ENCODE results near the gene UNC13A.

Gene UNC13A

DNA sequence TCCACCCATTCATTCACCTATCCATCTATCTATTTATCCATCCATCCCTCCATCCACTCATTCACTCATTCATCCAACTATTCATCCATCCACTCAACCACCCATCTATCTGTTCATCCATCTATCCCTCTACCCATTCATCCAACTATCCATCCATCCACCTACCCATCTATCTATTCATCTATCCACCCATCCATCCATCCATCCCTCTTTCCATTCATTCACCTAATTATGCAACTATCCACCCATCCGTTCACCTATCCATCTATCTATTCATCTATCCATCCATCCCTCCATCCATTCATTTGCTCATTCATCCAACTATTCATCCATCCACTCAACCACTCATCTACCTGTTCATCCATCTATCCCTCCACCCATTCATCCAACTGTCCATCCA, 54.5 kb downstream of the UNC13A start:
- TF ChIP-seq Cebpa-rat (IDR thresholded peaks at IDR 0.05) = no peak
- no peak overlapping the region for H3K27ac ChIP-seq
- H3K27me3 ChIP-seq = no peaks in the 10 kb centered on the region
- H3K36me3 ChIP-seq = no peaks in the 10 kb centered on the region
- no peak overlapping the region for H3K4me2 ChIP-seq
- H3K9me3 ChIP-seq (replicated peaks in 1 of 11) = peaks cover 0 to 8% (median 3%) of the 10 kb centered on the region in 11 experiments; a peak in 3 of 22 replicates
- no peak overlapping the region for H3K9ac ChIP-seq
- H3K4me1 ChIP-seq = peaks cover 0 to 6% (median 0%) of the 10 kb centered on the region in 10 experiments; a peak in 3 of 20 replicates
- no peaks in the 10 kb centered on the region for H4K20me1 ChIP-seq
- H3K4me3 ChIP-seq = no peak overlapping the region

DNA sequence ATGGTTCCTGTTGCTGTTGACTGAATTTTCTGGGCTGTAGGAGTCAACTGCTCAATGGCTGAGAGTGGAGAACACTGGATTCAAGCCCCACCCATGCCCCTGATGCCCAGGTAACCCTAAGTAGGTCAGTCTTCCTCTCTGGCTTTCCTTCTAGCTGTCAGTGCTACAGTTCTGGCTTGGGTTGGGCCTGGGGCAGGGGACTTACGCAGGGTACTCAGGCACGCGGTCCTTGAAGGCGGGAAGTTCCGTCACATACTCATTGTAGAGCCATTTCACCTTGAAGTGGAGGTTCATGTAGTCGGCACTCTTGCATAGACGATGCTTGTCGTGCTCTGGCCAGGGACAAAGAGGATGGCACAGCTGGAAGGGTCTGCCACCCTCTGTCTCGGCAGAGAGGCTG, 55.6 kb downstream of the UNC13A start:
- Histone ChIP-seq H3K36me3 (no peaks in the 10 kb centered on the region), H4K20me1 (no peaks in the 10 kb centered on the region), H3K27me3 (no peaks in the 10 kb centered on the region), H3K9me3 (replicated peaks in 1 of 11) (peaks cover 0 to 8% (median 3%) of the 10 kb centered on the region in 11 experiments; a peak in 3 of 22 replicates), H3K4me2 (no peak overlapping the region), H3K9ac (no peak overlapping the region), H3K27ac (no peak overlapping the region), H3K4me3 (no peak overlapping the region), H3K4me1 (peaks cover 0 to 11% (median 6%) of the 10 kb centered on the region in 10 experiments; a peak in 11 of 20 replicates)
- no peak for TF ChIP-seq Cebpa-rat (IDR thresholded peaks at IDR 0.05)

DNA sequence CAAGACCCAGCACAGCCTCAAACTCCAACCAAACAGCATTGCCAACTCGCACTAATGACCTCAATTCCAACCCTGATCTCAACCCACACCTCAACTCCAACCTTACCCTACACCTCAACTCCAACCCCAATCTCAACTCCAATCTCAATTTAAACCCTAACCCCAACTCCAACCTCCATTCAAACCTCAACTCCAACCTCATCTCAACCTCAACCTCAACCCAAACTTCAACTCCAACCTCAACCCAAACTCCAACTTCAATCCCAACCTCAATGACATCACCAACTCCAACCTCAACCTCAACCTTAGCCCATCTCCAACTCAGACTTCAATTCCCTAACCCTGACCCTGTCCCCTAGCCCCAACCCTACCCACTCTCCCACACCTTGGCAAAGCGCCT, 58.4 kb downstream of the UNC13A start:
- Histone ChIP-seq H3K27ac (no peak overlapping the region), H3K4me3 (no peak overlapping the region), H3K36me3 (no peaks in the 10 kb centered on the region), H3K4me1 (peaks cover 0 to 25% (median 15%) of the 10 kb centered on the region in 10 experiments; a peak in 13 of 20 replicates), H3K4me2 (no peak overlapping the region), H4K20me1 (no peaks in the 10 kb centered on the region), H3K9ac (no peak overlapping the region), H3K9me3 (replicated peaks in 1 of 11) (peaks cover 0 to 8% (median 3%) of the 10 kb centered on the region in 11 experiments; a peak in 3 of 22 replicates), H3K27me3 (no peaks in the 10 kb centered on the region)
- TF ChIP-seq Cebpa-rat (IDR thresholded peaks at IDR 0.05) = no peak

DNA sequence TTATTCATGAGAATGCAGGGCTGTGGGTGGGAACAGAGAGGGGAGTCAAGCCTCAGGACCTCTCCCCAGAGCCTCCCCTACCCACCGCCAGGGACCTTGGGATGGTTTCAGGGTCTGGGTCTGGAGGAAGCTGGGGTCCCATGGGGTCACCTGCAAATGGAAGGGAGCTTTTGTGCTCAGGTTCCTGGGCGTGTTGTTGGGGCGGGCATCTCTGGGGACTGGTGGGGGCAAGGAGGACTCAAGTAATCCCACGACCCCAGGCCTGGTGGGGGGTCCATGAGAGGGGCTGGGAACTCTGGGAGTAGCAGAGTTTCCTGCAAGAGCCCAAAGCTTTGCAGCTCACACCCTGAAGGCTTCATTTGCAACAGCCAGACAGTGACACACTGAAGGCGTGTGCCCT, 60.2 kb downstream of the UNC13A start:
- Histone ChIP-seq H3K4me1 (peaks cover 0 to 29% (median 15%) of the 10 kb centered on the region in 10 experiments; a peak in 13 of 20 replicates), H3K36me3 (no peaks in the 10 kb centered on the region), H4K20me1 (no peaks in the 10 kb centered on the region), H3K4me3 (no peak overlapping the region), H3K9ac (no peak overlapping the region), H3K9me3 (replicated peaks in 1 of 11) (peaks cover 0 to 8% (median 3%) of the 10 kb centered on the region in 11 experiments; a peak in 4 of 22 replicates), H3K27ac (no peak overlapping the region), H3K27me3 (no peaks in the 10 kb centered on the region), H3K4me2 (peak overlapping the region in 6 of 11 experiments; percentile 15 to 55 (median 34); a peak in 9 of 22 replicates)
- no peak for TF ChIP-seq Cebpa-rat (IDR thresholded peaks at IDR 0.05)

DNA sequence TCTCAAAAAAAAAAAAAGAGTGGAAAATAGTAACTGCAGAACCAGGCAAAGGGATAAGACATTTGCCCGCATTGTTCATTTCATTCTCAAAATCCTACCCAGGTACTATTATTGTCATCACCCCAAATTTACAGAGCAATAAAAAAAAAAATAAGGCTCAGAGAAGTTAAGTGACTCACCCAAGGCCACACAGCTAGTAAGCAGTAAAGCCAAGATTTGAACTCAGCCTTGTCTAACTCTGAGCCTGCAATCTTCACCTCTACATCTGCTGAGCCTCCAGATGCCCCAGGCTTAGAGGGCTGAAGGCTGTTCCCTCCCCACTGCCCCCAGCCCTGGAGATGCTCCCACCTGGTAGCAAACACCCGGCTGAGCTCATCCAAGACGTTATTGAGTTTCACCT, 61.0 kb downstream of the UNC13A start:
- Histone ChIP-seq H3K27ac (no peak overlapping the region), H3K4me2 (peak overlapping the region in 5 of 11 experiments; percentile 15 to 55 (median 27); a peak in 1 of 22 replicates), H4K20me1 (no peaks in the 10 kb centered on the region), H3K27me3 (no peaks in the 10 kb centered on the region), H3K9ac (no peak overlapping the region), H3K4me3 (no peak overlapping the region), H3K36me3 (no peaks in the 10 kb centered on the region), H3K4me1 (peaks cover 0 to 29% (median 15%) of the 10 kb centered on the region in 10 experiments; a peak in 13 of 20 replicates), H3K9me3 (replicated peaks in 1 of 11) (peaks cover under 1 to 12% (median 8%) of the 10 kb centered on the region in 11 experiments; a peak in 21 of 22 replicates)
- no peak for TF ChIP-seq Cebpa-rat (IDR thresholded peaks at IDR 0.05)

DNA sequence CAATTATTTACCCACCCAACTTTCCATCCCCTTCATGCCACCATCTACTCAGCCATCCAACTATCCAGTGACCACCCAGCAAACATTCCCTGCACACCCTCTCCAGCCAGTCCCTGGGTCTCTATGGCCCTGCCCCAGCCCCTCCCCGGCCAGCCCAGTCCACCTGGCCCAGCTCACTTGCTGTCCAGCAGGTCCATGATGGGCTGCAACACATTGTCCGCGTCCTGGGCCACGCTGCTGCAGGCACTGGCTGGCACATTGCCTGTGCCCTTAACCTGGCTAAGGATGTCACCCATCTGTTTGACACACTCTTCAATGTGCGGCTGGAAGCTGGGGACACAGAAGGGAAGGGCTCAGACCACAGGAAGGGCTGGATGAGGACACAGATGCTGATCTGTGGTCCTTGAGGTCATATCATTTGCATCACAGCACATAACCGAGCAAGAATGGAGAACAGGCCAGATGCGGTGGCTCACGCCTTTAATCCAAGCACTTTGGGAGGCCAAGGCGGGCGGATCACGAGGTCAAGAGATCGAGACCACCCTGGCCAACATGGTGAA, 61.6 kb downstream of the UNC13A start:
- H3K36me3 ChIP-seq = no peaks in the 10 kb centered on the region
- no peak for TF ChIP-seq Cebpa-rat (IDR thresholded peaks at IDR 0.05)
- no peak overlapping the region for H3K4me3 ChIP-seq
- H3K4me2 ChIP-seq = peak overlapping the region in 6 of 11 experiments; percentile 8 to 34 (median 26); a peak in 5 of 22 replicates
- no peak overlapping the region for H3K27ac ChIP-seq
- H4K20me1 ChIP-seq = no peaks in the 10 kb centered on the region
- no peaks in the 10 kb centered on the region for H3K27me3 ChIP-seq
- H3K9ac ChIP-seq = no peak overlapping the region
- H3K4me1 ChIP-seq = peaks cover 0 to 32% (median 17%) of the 10 kb centered on the region in 10 experiments; a peak in 15 of 20 replicates
- peaks cover 7 to 18% (median 14%) of the 10 kb centered on the region in 11 experiments; a peak in 21 of 22 replicates for H3K9me3 ChIP-seq (replicated peaks in 1 of 11)

DNA sequence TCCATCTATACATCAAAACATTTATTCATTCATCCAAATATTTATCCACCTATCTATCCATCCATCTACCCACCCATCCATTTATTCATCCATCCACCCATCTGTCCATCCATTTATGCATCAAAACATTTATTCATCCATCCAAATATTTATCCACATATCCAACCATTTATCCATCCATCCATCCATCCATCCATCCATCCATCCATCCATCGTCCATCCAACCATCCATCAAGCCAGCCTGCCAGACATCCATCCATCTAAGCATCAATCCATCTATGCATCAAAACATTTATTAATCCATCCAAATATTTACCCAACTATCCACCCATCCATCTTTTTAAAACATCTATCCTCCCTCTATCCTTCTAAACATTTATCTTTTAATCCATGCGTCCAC, 62.2 kb downstream of the UNC13A start:
- Histone ChIP-seq H4K20me1 (no peaks in the 10 kb centered on the region), H3K27me3 (no peaks in the 10 kb centered on the region), H3K4me1 (peaks cover 0 to 38% (median 22%) of the 10 kb centered on the region in 10 experiments; a peak in 15 of 20 replicates), H3K4me2 (no peak overlapping the region), H3K36me3 (no peaks in the 10 kb centered on the region), H3K9me3 (replicated peaks in 1 of 11) (peaks cover 8 to 22% (median 17%) of the 10 kb centered on the region in 11 experiments; a peak in 21 of 22 replicates), H3K4me3 (no peak overlapping the region), H3K27ac (no peak overlapping the region), H3K9ac (no peak overlapping the region)
- no peak for TF ChIP-seq Cebpa-rat (IDR thresholded peaks at IDR 0.05)

DNA sequence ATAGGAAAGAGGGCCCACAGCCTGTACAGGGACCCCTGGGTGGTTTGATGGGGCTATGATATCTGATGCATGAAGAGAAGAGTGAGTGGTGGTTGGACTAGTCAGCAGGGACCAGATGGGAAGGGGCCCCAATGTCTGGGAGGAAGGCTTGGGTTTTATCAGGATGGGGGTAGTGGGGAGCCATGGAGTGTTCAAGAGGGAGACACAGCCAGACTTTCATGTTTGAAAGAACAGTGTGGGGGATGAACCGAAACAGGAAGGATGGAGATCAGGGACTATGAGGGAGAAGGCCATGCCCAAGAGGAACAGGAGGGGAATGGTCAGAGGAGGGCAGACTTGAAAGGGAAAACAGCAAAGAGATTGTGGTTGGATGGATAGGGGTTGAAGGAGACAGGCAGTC, 63.1 kb downstream of the UNC13A start:
- no peak overlapping the region for H3K4me2 ChIP-seq
- no peak overlapping the region for H3K4me3 ChIP-seq
- peaks cover 0 to 40% (median 24%) of the 10 kb centered on the region in 10 experiments; a peak in 15 of 20 replicates for H3K4me1 ChIP-seq
- no peak overlapping the region for H3K27ac ChIP-seq
- no peaks in the 10 kb centered on the region for H3K36me3 ChIP-seq
- no peaks in the 10 kb centered on the region for H3K27me3 ChIP-seq
- H3K9me3 ChIP-seq (replicated peaks in 1 of 11) = peaks cover 8 to 19% (median 13%) of the 10 kb centered on the region in 11 experiments; a peak in 21 of 22 replicates
- no peak for TF ChIP-seq Cebpa-rat (IDR thresholded peaks at IDR 0.05)
- H3K9ac ChIP-seq = no peak overlapping the region
- H4K20me1 ChIP-seq = no peaks in the 10 kb centered on the region

DNA sequence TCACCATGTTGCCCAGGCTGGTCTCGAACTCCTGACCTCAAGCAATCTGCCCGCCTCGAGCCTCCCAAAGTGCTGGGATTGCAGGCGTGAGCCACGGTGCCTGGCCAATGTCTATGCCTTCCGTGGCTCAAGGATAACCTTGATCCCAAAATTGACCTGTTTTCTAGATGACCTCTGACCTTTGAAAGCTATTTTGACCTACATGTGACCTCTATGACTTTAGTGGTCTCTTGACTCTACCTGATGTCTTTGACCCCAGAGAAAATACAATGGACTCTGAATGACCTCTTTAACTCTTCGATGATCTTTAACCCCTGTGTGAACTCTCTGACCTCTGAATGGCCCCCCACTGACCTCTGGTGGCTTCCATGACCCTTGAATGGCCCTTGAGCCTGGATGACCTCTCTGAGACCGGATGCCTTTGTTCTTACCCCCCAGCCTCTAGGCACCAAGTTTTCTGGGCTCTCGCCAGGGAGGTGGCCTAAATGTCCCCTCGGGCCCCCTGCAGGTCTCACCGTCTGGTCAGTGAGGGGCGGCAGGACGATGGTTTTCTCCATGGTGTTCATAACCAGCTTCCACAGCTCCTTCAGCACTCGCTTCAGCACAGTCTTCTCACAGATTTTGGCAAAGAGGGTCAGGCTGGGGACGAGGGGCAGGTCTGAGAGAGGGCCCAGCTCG, 63.7 kb downstream of the UNC13A start:
- peaks cover 0 to 46% (median 24%) of the 10 kb centered on the region in 10 experiments; a peak in 15 of 20 replicates for H3K4me1 ChIP-seq
- no peaks in the 10 kb centered on the region for H3K36me3 ChIP-seq
- no peak overlapping the region for H3K27ac ChIP-seq
- H3K27me3 ChIP-seq = no peaks in the 10 kb centered on the region
- H3K4me2 ChIP-seq = no peak overlapping the region
- H3K9ac ChIP-seq = no peak overlapping the region
- no peak overlapping the region for H3K4me3 ChIP-seq
- TF ChIP-seq Cebpa-rat (IDR thresholded peaks at IDR 0.05) = no peak
- H4K20me1 ChIP-seq = no peaks in the 10 kb centered on the region
- peaks cover 8 to 19% (median 13%) of the 10 kb centered on the region in 11 experiments; a peak in 21 of 22 replicates for H3K9me3 ChIP-seq (replicated peaks in 1 of 11)

All from BLaER1 treated with 17β-estradiol and CSF1 and Interleukin-3, amounts not matched to agents 10 nM and 100 nM (cell line).